D721Med (cell line): ENCODE results near the gene PRPF18.

Experiments used
- DNase-seq: peaks from one replicate; pipeline ENCODE4 v3.0.0; 2011; ENCODE audit warnings: low spot score; ENCODE audit not compliant: insufficient read length
- FAIRE-seq: peaks from 2 replicates; lab custom pipeline; 2011; peaks lifted over from hg19 to GRCh38; lab: Jason Lieb, UNC
- CTCF ChIP-seq: IDR thresholded peaks from 2 replicates; pipeline ENCODE4 v1.5.1; 2012; ENCODE audit warnings: mild to moderate bottlenecking, control low read depth; ENCODE audit not compliant: insufficient read depth; ENCODE audit errors: missing control alignments

PRPF18 gene

GRCh38 chr10:13563481-13564445, 23.0 kb upstream of the PRPF18 start:
- FAIRE-seq (no peak), DNase-seq (no peak)
- no peak for TF ChIP-seq CTCF

- FAIRE-seq (no peak), DNase-seq (no peak)
- no peak for TF ChIP-seq CTCF
These were observed 22.2 kb upstream of the PRPF18 start for GRCh38 chr10:13564576-13564975.

DNA sequence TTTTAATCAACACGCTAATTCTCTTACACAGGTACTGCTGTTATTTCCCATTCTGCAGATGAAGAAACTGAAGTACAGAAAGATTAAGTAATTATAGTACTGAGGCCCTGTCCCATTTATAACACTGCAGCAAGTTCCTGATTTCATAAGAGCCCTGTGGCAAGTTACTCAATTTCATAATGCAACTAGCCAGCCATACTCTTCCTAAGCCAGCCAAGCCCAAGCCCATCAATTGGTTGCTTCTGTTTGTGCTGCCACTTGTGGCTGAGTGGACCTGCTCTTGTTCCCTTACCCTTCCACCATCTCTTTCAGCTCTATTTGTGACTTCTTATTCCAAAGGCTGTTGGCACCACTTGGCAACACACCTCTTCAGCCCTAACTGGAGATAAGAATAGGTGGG, 19.7 kb upstream of the PRPF18 start:
- DNase-seq (no peak), FAIRE-seq (no peak)
- TF ChIP-seq CTCF: no peak

- no peak for TF ChIP-seq CTCF
- DNase-seq: no peak
- FAIRE-seq: no peak
These were observed 15.2 kb upstream of the PRPF18 start for GRCh38 chr10:13571541-13571940.

DNA sequence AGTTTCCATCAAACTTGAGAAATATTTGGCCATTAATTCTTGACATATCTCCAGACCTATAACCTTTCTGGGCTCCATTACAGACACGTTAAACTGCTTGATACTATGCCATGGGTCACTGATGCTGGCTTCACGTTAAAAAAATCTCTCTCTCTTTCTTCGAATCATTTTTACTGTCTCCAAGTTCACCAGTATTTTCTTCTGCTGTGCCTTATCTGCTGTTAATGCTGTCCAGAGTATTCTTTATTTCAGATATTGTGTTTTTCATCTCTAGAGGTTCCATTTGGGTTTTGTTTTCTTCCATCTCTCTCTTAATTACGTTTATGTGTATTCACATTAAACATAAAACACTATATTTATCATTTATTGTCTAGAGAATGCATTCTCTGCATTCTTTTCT, 12.8 kb upstream of the PRPF18 start:
- DNase-seq (no peak), FAIRE-seq (no peak)
- TF ChIP-seq CTCF: no peak

- no peak for TF ChIP-seq CTCF
- FAIRE-seq: no peak
- no peak for DNase-seq
These were observed 1.5 kb upstream of the PRPF18 start for GRCh38 chr10:13585195-13585751.

GRCh38 chr10:13585943-13586342, 822 bp upstream of the PRPF18 start:
- DNase-seq: no peak
- no peak for TF ChIP-seq CTCF
- no peak for FAIRE-seq
